Lower leg skin (tissue), 3 donors: ENCODE results near the gene EZR.

Source experiments
- POLR2A ChIP-seq, 2 donors: fragments of 450-650 bp; IDR thresholded peaks; one replicate each; pipeline ENCODE4 v1.6.1; 2016 to 2017; ENCODE audit warnings: antibody characterized with exemption in 2 of 2, mild to moderate bottlenecking in 1 of 2, moderate library complexity in 1 of 2
- TF ChIP-seq, protein P1 (sequence below), 3 donors: fragments of 450-650 bp; IDR thresholded peaks; one replicate each; pipeline ENCODE4 v1.5.1; 2016; ENCODE audit warnings: antibody characterized with exemption in 3 of 3, mild to moderate bottlenecking in 3 of 3, moderate library complexity in 2 of 3

GRCh38 chr6:158781692-158782373, 37.3 kb downstream of the EZR start:
- TF ChIP-seq, protein P1, sequence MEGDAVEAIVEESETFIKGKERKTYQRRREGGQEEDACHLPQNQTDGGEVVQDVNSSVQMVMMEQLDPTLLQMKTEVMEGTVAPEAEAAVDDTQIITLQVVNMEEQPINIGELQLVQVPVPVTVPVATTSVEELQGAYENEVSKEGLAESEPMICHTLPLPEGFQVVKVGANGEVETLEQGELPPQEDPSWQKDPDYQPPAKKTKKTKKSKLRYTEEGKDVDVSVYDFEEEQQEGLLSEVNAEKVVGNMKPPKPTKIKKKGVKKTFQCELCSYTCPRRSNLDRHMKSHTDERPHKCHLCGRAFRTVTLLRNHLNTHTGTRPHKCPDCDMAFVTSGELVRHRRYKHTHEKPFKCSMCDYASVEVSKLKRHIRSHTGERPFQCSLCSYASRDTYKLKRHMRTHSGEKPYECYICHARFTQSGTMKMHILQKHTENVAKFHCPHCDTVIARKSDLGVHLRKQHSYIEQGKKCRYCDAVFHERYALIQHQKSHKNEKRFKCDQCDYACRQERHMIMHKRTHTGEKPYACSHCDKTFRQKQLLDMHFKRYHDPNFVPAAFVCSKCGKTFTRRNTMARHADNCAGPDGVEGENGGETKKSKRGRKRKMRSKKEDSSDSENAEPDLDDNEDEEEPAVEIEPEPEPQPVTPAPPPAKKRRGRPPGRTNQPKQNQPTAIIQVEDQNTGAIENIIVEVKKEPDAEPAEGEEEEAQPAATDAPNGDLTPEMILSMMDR (IDR thresholded peaks at IDR 0.05), result no peak
- TF ChIP-seq POLR2A (IDR thresholded peaks at IDR 0.05), result no peak
